Brain microvascular endothelial cell (primary cell): ENCODE data around the gene SYCN.

Source experiments
- DNase-seq: peaks from one replicate; pipeline ENCODE4 v3.0.0-alpha.2; 2020
- H3K27ac ChIP-seq: fragments of 250-450 bp; sonication (Bioruptor Pico); 2 replicates; pipeline ENCODE4 v1.5.1; 2020; ENCODE audit warnings: mild to moderate bottlenecking, moderate library complexity
- H3K27me3 ChIP-seq: fragments of 250-450 bp; sonication (Bioruptor Pico); replicated peaks from 2 replicates; pipeline ENCODE4 v1.5.1; 2020; ENCODE audit warnings: mild to moderate bottlenecking
- H3K36me3 ChIP-seq: fragments of 250-450 bp; sonication (Bioruptor Pico); replicated peaks from 2 replicates; pipeline ENCODE4 v1.5.1; 2020; ENCODE audit warnings: mild to moderate bottlenecking
- H3K4me3 ChIP-seq: 2 replicates; pipeline ENCODE4 v1.5.1; 2011; ENCODE audit warnings: low read depth, mild to moderate bottlenecking, control low read depth, low read length, moderate library complexity
- in situ Hi-C: cut with HindIII; loops from 2 replicates; pipeline ENCODE4 v1.10.0; 2017; ENCODE audit warnings: low sequenced_read_pairs, low pct_ligation_motif_present
- TF ChIP-seq, protein P1 (sequence below): IDR thresholded peaks from 2 replicates; pipeline ENCODE4 v1.5.1; 2011; ENCODE audit warnings: low read depth, mild to moderate bottlenecking, moderate library complexity, low read length, control low read depth, inconsistent platforms; ENCODE audit errors: missing control alignments

The SYCN gene

DNA sequence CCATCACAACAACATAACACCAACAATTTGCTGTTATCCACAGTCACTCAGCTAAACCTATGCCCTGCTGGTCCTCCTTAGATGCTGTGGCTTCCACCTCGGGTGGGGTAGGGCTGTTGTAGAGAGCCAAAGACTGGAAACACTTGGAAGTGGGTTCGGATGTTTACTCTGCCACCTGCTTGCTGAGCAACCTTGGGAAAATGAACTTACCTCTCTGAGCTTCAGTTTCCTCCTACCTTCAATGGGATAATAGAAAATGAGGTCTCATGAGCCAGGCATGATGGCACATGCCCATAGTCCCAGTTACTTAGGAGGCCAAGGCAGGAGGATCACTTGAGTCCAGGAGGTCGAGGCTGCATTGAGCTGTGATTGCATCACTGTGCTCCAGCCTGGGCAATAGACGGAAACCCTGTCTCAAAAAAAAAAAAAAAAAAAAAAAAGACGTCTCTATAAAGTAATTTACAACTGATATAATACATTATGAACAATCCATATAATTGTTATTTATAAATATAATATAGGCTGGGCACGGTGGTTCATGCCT is 3.3 kb upstream of the SYCN start:
- peaks cover 21% of the 10 kb centered on the region for H3K27me3 ChIP-seq
- H3K36me3 ChIP-seq = no peaks in the 10 kb centered on the region
- in situ Hi-C loops = no loop called here
- no peak overlapping the region for H3K27ac ChIP-seq
- TF ChIP-seq, protein P1, sequence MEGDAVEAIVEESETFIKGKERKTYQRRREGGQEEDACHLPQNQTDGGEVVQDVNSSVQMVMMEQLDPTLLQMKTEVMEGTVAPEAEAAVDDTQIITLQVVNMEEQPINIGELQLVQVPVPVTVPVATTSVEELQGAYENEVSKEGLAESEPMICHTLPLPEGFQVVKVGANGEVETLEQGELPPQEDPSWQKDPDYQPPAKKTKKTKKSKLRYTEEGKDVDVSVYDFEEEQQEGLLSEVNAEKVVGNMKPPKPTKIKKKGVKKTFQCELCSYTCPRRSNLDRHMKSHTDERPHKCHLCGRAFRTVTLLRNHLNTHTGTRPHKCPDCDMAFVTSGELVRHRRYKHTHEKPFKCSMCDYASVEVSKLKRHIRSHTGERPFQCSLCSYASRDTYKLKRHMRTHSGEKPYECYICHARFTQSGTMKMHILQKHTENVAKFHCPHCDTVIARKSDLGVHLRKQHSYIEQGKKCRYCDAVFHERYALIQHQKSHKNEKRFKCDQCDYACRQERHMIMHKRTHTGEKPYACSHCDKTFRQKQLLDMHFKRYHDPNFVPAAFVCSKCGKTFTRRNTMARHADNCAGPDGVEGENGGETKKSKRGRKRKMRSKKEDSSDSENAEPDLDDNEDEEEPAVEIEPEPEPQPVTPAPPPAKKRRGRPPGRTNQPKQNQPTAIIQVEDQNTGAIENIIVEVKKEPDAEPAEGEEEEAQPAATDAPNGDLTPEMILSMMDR = no peak
- DNase-seq = no peak
- H3K4me3 ChIP-seq = no peak overlapping the region

DNA sequence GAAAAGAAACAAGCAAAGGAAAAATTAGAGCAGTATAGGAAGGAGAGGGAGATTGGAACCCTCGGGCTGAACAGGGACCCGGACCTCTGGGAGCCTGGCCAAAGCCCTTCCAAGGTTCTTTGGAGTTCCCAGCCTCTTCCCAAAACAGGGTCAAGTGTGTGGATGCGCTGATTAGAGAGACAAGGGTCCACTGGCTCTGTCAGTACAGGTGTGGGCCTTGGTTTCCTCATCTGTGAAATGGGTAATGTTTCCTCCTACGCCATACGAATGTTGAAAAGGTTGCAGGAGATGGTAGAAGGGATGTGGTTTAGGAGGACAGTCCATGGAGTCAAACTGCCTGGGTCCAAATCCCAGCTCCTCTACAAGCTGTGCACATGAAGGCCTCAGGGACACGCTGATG is 2.1 kb upstream of the SYCN start:
- H3K27ac ChIP-seq = no peak overlapping the region
- no peak overlapping the region for H3K4me3 ChIP-seq
- in situ Hi-C loops = no loop called here
- peaks cover 23% of the 10 kb centered on the region for H3K27me3 ChIP-seq
- no peak for DNase-seq
- no peaks in the 10 kb centered on the region for H3K36me3 ChIP-seq
- TF ChIP-seq, protein P1 = no peak

DNA sequence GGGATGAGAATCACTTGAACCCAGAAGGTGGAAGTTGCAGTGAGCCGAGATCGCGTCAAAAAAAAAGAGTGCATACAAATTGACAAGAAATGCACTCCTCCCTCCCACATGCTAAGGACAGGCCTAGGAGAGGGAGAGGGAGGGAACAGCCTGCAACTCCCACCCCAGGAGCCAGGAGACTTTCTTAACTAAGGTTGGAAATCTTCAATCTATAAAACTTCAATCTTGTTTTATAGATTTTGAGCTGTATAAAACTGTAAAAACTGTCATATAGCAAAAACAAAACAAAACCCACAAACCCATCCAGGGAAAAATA is 1.3 kb upstream of the SYCN start:
- Histone ChIP-seq H3K27ac (no peak overlapping the region), H3K4me3 (no peak overlapping the region), H3K36me3 (no peaks in the 10 kb centered on the region), H3K27me3 (peaks cover 23% of the 10 kb centered on the region)
- TF ChIP-seq, protein P1 = no peak
- in situ Hi-C loops = no loop called here
- DNase-seq = no peak

DNA sequence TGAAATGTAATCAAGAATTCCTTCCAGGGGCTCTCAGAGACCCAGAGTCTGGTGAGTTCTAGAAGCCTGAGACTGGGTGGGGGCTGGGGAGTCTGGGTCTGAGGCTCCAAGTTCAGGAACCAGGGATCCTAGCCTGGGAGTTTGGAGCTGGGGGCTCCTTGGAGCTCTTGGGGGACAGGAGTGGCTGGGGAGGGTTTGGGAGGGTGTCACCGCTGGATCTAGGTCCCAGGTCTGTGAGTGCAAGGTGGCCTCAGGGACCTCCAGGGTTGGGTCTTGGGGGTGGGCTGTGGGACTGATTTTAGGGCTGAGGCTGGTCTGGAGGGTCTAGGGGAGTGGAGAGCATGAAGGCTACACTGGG is 1.1 kb downstream of the SYCN start:
- no peak for DNase-seq
- peaks cover 30% of the 10 kb centered on the region for H3K27me3 ChIP-seq
- TF ChIP-seq, protein P1 = no peak
- H3K36me3 ChIP-seq = no peaks in the 10 kb centered on the region
- in situ Hi-C loops = no loop called here
- H3K27ac ChIP-seq = no peak overlapping the region
- no peak overlapping the region for H3K4me3 ChIP-seq

DNA sequence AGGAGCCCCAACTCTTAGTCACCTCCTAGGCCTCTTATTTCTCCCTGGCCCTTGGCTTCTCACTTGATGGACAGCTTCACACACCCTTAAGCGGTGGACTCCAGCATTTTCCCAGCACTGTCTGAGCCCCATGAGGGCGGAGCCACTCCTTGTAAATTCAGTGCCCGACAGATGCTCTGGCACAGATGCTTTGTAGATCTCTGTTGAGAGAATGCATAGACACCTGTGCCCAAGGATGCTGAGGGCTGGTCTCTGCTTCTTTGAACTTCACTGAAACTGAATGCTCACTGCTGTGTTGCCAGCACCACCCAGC is 3.3 kb downstream of the SYCN start:
- no peaks in the 10 kb centered on the region for H3K36me3 ChIP-seq
- TF ChIP-seq, protein P1 = no peak
- no peak overlapping the region for H3K27ac ChIP-seq
- in situ Hi-C loops = no loop called here
- no peak overlapping the region for H3K4me3 ChIP-seq
- no peak for DNase-seq
- peaks cover 51% of the 10 kb centered on the region for H3K27me3 ChIP-seq

DNA sequence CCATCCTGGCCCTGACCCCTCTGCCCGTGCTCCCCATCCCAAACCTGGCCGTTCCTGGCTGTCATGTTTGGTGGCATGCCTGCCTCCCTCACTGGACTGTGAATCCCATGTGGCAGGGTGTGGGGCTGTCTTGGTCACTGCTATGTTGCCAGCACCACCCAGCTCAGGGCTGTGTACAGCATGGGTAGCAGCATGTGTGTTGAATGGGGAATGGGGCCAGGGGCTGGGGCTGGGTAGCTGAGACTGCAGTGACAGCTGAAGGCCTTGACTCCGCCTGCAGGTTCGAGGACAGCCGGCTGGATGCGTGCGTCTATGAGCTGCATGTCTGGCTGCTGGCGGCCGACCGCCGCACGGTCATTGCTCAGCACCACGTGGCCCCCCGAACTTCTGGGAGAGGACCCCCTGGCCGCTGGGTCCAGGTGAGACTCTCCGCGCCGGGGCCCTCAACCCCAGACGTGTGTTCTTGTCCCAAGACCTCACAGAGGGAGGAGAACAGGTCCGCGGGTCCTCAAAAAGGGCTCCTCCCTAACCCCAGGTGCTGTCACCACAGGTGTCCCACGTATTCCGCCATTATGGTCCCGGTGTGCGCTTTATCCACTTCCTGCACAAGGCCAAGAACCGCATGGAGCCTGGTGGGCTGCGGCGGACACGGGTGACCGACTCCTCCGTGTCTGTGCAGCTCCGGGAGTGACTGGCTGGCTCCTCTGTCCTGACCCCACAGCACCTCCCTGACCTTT is 3.8 kb downstream of the SYCN start:
- no peak overlapping the region for H3K27ac ChIP-seq
- in situ Hi-C loops = no loop called here

More for the DNA sequence above, 3.8 kb downstream of the SYCN start:
- H3K4me3 ChIP-seq = no peak overlapping the region
- no peaks in the 10 kb centered on the region for H3K36me3 ChIP-seq
- TF ChIP-seq, protein P1 = no peak
- no peak for DNase-seq
- H3K27me3 ChIP-seq = peaks cover 52% of the 10 kb centered on the region
